CD4-positive, CD25-positive, alpha-beta regulatory T cell (primary cell): ENCODE measurements around the gene NSMF. TPM values are rescaled to one million over a fixed set of nuclear protein-coding genes. Genes with fewer than 3 reads are reported as not detected.
"Not testable (repeated sequence)": the region's sequence is repeated elsewhere in the genome, so short reads cannot be mapped to it uniquely, and the experiment has no call there.

Experiments used
- ATAC-seq, 2 donors: fragments of 150-1000 bp; cut with Tn5 transposase; one replicate each; pipeline ENCODE4 v1.10.0; 2021; ENCODE audit warnings: low read depth in 2 of 2, moderate number of reproducible peaks in 2 of 2, moderate library complexity in 1 of 2
- DNase-seq, 3 donors: peaks; one replicate each; pipeline versions ENCODE4 v3.0.0 to v3.0.0-alpha.2; 2012 to 2022; ENCODE audit warnings: mixed read lengths in 1 of 3
- H3K27ac ChIP-seq: one replicate; pipeline ENCODE4 v1.7.0; 2013; ENCODE audit warnings: mild to moderate bottlenecking, low read length; ENCODE audit not compliant: insufficient read depth, poor library complexity, severe bottlenecking
- H3K27me3 ChIP-seq: one replicate; pipeline ENCODE4 v1.7.0; 2013; ENCODE audit warnings: low read length; ENCODE audit not compliant: control insufficient read depth, insufficient read depth
- H3K36me3 ChIP-seq: one replicate; pipeline ENCODE4 v1.7.0; 2013; ENCODE audit warnings: mild to moderate bottlenecking, low read length, moderate library complexity; ENCODE audit not compliant: control insufficient read depth, insufficient read depth
- H3K4me1 ChIP-seq: 2 replicates; pipeline ENCODE4 v1.7.0; 2013; ENCODE audit warnings: mild to moderate bottlenecking, low read length; ENCODE audit not compliant: insufficient read depth, control insufficient read depth, poor library complexity, severe bottlenecking
- H3K4me3 ChIP-seq: one replicate; pipeline ENCODE4 v1.7.0; 2013; ENCODE audit warnings: low read depth, mild to moderate bottlenecking, low read length, moderate library complexity
- H3K9me3 ChIP-seq, 2 experiments: 1 replicate in 1 of 2; 2 replicates in 1 of 2; pipeline ENCODE4 v1.7.0; 2013; ENCODE audit warnings: low read length in 2 of 2, mild to moderate bottlenecking in 1 of 2, moderate library complexity in 1 of 2; ENCODE audit not compliant: control insufficient read depth in 2 of 2
- H3K27ac Mint-ChIP-seq, 3 donors: one replicate each; pipeline ENCODE4 v1.8.0; 2020 to 2022; ENCODE audit warnings: mild to moderate bottlenecking in 3 of 3, mixed read lengths in 3 of 3, moderate library complexity in 2 of 3
- H3K27me3 Mint-ChIP-seq: one replicate; pipeline ENCODE4 v1.8.0; 2022; ENCODE audit warnings: mild to moderate bottlenecking, mixed read lengths
- H3K36me3 Mint-ChIP-seq: one replicate; pipeline ENCODE4 v1.8.0; 2020; ENCODE audit warnings: mixed read lengths
- H3K4me1 Mint-ChIP-seq, 4 donors: one replicate each; pipeline ENCODE4 v1.8.0; 2020 to 2022; ENCODE audit warnings: mixed read lengths in 4 of 4, mild to moderate bottlenecking in 1 of 4
- H3K4me3 Mint-ChIP-seq, 4 donors: one replicate each; pipeline ENCODE4 v1.8.0; 2020 to 2022; ENCODE audit warnings: mild to moderate bottlenecking in 4 of 4, mixed read lengths in 4 of 4, moderate library complexity in 3 of 4
- H3K9me3 Mint-ChIP-seq, 7 donors: one replicate each; pipeline ENCODE4 v1.8.0; 2020 to 2022; ENCODE audit warnings: mixed read lengths in 7 of 7, mild to moderate bottlenecking in 3 of 7, moderate library complexity in 2 of 7
- polyA plus RNA-seq, 4 donors: library from polyadenylated mRNA; unstranded; fragments of 300-500 nt; fragmentation: Illumina TruSeq; gene quantifications; one replicate each; pipeline ENCODE4 v1.2.3, GENCODE V29; 2021
- total RNA-seq: library from RNA; stranded (reverse); gene quantifications from one replicate; pipeline ENCODE4 v1.2.3, GENCODE V29; 2022

NSMF gene
- total and polyA plus RNA-seq, 5 donors from 2014 or later, result 9.3 to 109 (median 13.8) TPM

DNA sequence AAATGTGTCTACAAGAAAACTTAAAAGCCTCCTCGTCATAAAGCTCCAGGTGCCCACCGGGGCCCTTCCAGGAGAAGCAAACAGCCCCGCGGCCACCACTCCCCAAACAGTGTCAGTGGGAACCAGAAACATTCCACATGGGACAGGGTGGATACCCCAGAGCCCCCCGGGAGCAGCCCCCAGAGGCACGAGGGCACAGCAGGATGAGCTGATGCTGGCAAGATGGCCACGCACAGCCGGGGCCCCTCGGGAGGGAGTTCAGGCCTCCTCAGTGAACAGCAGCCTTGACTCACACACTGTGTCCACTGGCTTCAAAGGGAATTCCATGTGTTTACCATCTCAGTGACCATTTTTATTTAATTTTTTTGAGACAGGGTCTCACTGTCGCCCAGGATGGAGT lies 46.7 kb downstream of the NSMF start:
- no peak overlapping the region for H3K4me3 ChIP-seq
- peaks cover 0 to 16% (median 4%) of the 10 kb centered on the region in 4 donors for H3K4me1 Mint-ChIP-seq
- DNase-seq (no peak), ATAC-seq (no peak)
- H3K27me3 Mint-ChIP-seq, result no peaks in the 10 kb centered on the region
- H3K4me3 Mint-ChIP-seq, result peak overlapping the region in 1 of 4 donors; percentile 35
- H3K27me3 ChIP-seq, result no peaks in the 10 kb centered on the region
- no peaks in the 10 kb centered on the region for H3K9me3 ChIP-seq
- H3K4me1 ChIP-seq, result peaks cover 18% of the 10 kb centered on the region
- H3K27ac ChIP-seq, result no peak overlapping the region
- H3K36me3 ChIP-seq, result no peaks in the 10 kb centered on the region
- no peaks in the 10 kb centered on the region for H3K36me3 Mint-ChIP-seq
- peak overlapping the region in 1 of 3 donors; percentile 31 for H3K27ac Mint-ChIP-seq
- no peaks in the 10 kb centered on the region for H3K9me3 Mint-ChIP-seq

DNA sequence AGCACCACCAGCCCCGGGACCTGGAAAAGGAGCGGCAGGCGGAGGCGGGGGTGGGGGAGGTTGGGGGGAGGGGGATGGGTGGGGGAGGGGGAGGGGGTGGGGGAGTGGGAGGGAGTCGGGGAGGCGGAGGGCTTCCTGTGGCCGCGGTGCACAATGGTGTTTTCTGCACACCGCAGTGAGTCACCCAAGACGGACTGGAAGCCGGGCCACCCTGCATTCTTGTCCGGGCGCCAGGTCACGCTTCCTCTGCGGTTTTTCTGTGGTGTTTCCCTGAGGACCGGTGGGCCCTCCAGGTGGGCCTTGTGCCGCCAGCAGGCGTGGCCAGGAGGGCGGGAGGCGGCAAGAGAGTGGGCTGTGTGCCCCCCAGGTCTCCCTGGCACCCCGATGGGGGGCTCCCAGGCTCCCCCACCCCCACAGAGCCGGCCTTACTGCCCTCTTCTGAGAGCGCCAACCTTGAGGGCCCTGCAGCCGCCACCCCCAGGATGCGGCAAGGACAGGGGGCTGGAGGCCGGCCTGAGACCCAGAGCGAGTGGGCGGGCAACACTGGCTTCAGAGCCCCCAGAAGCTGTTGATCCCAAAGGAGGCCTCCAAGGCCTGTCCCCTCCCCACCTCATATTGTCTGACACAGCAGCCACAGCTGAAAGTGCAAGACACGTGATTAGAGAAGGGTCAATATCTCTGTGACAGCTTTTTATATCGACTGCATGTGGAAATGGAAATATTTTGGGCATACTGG lies 47.3 kb downstream of the NSMF start:
- Mint-ChIP-seq H3K27ac (peak overlapping the region in 1 of 3 donors; percentile 48), H3K9me3 (no peaks in the 10 kb centered on the region), H3K4me1 (peaks cover 0 to 16% (median 4%) of the 10 kb centered on the region in 4 donors), H3K4me3 (no peak overlapping the region), H3K36me3 (no peaks in the 10 kb centered on the region), H3K27me3 (no peaks in the 10 kb centered on the region)
- Histone ChIP-seq H3K4me3 (no peak overlapping the region), H3K27ac (no peak overlapping the region), H3K36me3 (no peaks in the 10 kb centered on the region), H3K4me1 (peaks cover 24% of the 10 kb centered on the region), H3K9me3 (no peaks in the 10 kb centered on the region), H3K27me3 (no peaks in the 10 kb centered on the region)
- DNase-seq (peak in 1 of 3 donors; percentile 57), ATAC-seq (no peak)

GRCh38 chr9:137411260-137411644 lies 47.9 kb downstream of the NSMF start:
- ATAC-seq, result no peak
- no peak overlapping the region for H3K4me3 Mint-ChIP-seq
- H3K27ac ChIP-seq, result no peak overlapping the region
- H3K4me1 Mint-ChIP-seq, result peaks cover 0 to 16% (median 4%) of the 10 kb centered on the region in 4 donors
- H3K9me3 ChIP-seq, result no peaks in the 10 kb centered on the region
- DNase-seq, result peak in 1 of 3 donors; percentile 27
- H3K4me1 ChIP-seq, result peaks cover 29% of the 10 kb centered on the region
- no peaks in the 10 kb centered on the region for H3K36me3 Mint-ChIP-seq
- H3K27ac Mint-ChIP-seq, result no peak overlapping the region
- H3K27me3 ChIP-seq, result no peaks in the 10 kb centered on the region
- H3K36me3 ChIP-seq, result no peaks in the 10 kb centered on the region
- no peaks in the 10 kb centered on the region for H3K9me3 Mint-ChIP-seq
- no peak overlapping the region for H3K4me3 ChIP-seq
- no peaks in the 10 kb centered on the region for H3K27me3 Mint-ChIP-seq

DNA sequence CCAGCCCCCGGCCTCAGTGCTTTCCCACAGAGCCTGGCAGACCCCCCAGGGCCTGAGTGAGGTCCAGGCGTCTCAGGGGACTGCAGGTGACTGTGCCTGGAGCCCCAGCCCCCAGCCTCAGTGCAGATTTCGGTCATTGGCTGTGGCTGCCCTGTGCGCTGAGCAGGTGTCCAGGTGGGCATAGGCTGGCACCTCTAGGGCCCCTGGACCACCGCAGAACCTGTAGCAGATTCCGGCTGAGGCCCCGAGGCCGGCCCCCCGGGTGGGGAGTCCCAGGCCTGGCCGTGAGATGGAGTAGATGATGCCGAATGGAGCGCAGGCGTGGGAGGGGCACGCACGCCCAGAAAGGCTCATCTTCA lies 48.3 kb downstream of the NSMF start:
- no peaks in the 10 kb centered on the region for H3K9me3 ChIP-seq
- no peak overlapping the region for H3K4me3 ChIP-seq
- H3K27ac ChIP-seq, result no peak overlapping the region
- ATAC-seq (no peak), DNase-seq (no peak)
- Mint-ChIP-seq H3K27me3 (peaks cover 4% of the 10 kb centered on the region), H3K4me3 (no peak overlapping the region), H3K4me1 (peaks cover 0 to 18% (median 5%) of the 10 kb centered on the region in 4 donors), H3K36me3 (no peaks in the 10 kb centered on the region), H3K9me3 (no peaks in the 10 kb centered on the region), H3K27ac (peak overlapping the region in 1 of 3 donors; percentile 26)
- no peaks in the 10 kb centered on the region for H3K27me3 ChIP-seq
- H3K36me3 ChIP-seq, result no peaks in the 10 kb centered on the region
- H3K4me1 ChIP-seq, result peaks cover 30% of the 10 kb centered on the region

- peaks cover 0 to 22% (median 6%) of the 10 kb centered on the region in 4 donors for H3K4me1 Mint-ChIP-seq
- H3K9me3 ChIP-seq, H3K27me3 Mint-ChIP-seq, H3K4me3 Mint-ChIP-seq, H3K4me3 ChIP-seq, H3K36me3 ChIP-seq, DNase-seq, H3K9me3 Mint-ChIP-seq, H3K36me3 Mint-ChIP-seq, H3K27ac ChIP-seq, H3K27me3 ChIP-seq, ATAC-seq: not testable (repeated sequence)
- peaks cover 30% of the 10 kb centered on the region for H3K4me1 ChIP-seq
- H3K27ac Mint-ChIP-seq, result peak overlapping the region in 1 of 3 donors; percentile 26
These were observed 48.8 kb downstream of the NSMF start for GRCh38 chr9:137410236-137410890.

DNA sequence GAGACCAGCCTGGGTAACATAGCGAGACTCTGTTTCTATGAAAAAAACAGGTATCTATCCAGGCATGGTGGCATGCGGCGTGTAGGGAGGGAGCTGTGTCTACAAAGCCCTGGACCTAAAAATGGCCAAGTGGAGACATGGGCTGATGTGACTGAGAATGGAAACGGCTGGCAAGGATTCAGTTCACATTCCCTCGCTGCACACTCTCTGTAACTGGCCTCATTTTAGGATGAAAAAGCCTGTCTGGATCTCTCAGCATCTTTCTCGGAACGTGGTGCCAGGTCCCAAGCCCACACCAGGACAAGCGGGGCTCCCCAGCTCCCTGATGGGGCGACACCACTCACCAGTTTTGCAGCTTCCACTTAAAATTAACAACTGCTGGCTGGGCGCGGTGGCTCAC lies 49.6 kb downstream of the NSMF start:
- H3K27ac ChIP-seq, result no peak overlapping the region
- H3K4me3 Mint-ChIP-seq, result peak overlapping the region in 3 of 4 donors; percentile 16 to 41 (median 29)

DNA sequence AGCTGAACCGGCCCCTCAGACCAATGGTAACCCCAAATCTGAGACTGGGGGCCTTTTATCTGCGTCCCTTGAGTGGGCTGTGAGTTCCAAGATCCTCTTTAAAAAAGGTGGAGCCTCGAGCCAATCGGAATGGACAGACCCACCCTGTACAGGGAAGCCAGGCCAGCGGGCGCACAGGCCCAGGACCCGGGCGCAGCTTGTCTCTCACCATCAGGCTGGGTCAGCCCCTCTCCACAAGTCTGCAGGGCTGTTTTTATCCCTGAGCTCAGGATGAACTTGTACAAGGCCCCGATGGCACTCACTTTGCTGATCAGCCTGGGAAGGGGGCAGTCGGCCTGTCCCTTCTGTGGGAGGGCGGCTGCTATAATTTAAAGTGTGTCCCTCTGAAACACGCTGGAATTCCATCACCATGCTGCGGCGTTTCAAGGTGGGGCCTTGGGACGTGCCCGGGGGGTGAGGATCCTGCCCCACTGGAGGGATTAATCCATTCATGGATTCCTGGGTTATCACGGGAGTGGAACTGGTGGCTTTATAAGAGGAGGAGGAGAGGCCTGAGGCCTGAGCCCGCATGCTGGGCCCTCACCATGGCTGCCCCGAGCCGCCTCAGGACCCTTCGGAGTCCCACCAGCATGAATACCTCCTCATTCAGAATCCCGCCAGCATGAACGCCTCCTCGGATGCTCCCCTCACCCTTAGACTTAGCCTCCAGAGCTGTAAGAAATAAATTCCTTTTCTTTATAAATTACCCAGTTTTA lies 50.3 kb downstream of the NSMF start:
- H3K27ac ChIP-seq, result no peak overlapping the region
- ATAC-seq (no peak), DNase-seq (no peak)
- peaks cover 30% of the 10 kb centered on the region for H3K4me1 ChIP-seq
- no peaks in the 10 kb centered on the region for H3K9me3 ChIP-seq
- H3K4me3 ChIP-seq, result no peak overlapping the region
- Mint-ChIP-seq H3K27me3 (peaks cover 5% of the 10 kb centered on the region), H3K36me3 (peaks cover 7% of the 10 kb centered on the region), H3K27ac (no peak overlapping the region), H3K4me3 (peak overlapping the region in 2 of 4 donors; percentile 21 to 41), H3K9me3 (no peaks in the 10 kb centered on the region), H3K4me1 (peaks cover 0 to 17% (median 2%) of the 10 kb centered on the region in 4 donors)
- H3K36me3 ChIP-seq, result no peaks in the 10 kb centered on the region
- no peaks in the 10 kb centered on the region for H3K27me3 ChIP-seq

More for the DNA sequence above, 49.6 kb downstream of the NSMF start:
- Mint-ChIP-seq H3K9me3 (no peaks in the 10 kb centered on the region), H3K36me3 (peaks cover 3% of the 10 kb centered on the region), H3K4me1 (peaks cover 0 to 20% (median 5%) of the 10 kb centered on the region in 4 donors), H3K27ac (no peak overlapping the region), H3K27me3 (peaks cover 5% of the 10 kb centered on the region)
- Histone ChIP-seq H3K4me3 (no peak overlapping the region), H3K9me3 (no peaks in the 10 kb centered on the region), H3K27me3 (no peaks in the 10 kb centered on the region), H3K36me3 (no peaks in the 10 kb centered on the region), H3K4me1 (peaks cover 30% of the 10 kb centered on the region)
- no peak for ATAC-seq
- DNase-seq, result no peak
